Fibroblast of skin of right biceps (primary cell): ENCODE measurements around the gene SLC6A6.

Source experiments
- DNase-seq: peaks from one replicate; pipeline ENCODE4 v3.0.0-alpha.2; 2013

The SLC6A6 gene

DNA sequence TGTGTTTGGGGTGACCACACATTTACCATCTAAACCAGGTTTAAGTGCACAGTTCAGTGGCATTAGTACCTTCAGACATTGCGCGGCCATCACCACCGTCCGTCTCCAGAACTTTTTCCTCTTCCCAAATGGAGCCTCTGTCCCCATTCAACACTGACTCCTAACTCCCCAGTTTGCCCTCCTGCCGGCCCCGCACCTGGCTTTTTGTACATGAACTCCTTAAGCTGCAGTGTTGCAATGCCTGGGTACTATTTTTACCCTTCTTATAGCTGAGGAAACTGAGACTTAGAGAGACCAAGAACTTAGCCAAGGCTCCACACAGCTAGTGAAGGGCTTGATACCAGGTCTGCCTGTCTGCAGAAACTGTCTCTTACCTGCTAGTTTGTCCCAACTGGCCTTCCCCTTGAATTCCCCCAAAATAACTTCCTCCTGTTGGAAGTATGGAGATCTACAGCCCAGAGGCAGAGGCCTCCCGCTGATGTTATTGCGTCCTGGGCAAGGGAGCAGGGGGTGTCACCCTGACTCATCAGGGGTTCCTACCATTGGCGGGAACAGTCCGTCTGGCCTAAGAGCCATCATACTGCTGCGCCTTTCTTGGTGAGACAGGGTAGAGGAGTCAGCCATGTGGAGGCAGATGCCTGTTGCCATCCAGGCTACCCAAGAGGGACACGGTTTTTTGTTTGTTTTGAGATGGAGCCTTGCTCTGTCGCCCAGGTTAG is 72.1 kb downstream of the SLC6A6 start:
- no peak for DNase-seq

DNA sequence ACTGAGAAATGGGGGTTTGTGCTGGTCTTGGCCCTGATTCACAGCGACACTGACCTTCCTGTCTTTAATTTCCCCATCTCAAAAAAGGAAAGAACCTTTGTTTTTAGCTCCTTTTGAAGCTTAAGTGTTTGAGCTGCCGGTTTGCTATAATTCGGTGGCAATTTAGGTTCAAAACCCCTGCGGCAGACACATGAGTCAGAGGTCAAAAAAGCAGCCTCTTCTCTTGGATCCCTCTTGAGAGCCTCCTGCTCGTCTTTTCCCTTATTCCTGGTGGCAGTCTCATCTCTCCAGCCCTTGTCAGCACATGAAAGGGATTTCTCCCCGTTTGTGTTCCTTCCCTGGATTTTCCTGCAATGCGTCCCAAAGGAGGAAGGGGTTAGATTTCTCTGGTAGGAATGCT is 73.2 kb downstream of the SLC6A6 start:
- no peak for DNase-seq

DNA sequence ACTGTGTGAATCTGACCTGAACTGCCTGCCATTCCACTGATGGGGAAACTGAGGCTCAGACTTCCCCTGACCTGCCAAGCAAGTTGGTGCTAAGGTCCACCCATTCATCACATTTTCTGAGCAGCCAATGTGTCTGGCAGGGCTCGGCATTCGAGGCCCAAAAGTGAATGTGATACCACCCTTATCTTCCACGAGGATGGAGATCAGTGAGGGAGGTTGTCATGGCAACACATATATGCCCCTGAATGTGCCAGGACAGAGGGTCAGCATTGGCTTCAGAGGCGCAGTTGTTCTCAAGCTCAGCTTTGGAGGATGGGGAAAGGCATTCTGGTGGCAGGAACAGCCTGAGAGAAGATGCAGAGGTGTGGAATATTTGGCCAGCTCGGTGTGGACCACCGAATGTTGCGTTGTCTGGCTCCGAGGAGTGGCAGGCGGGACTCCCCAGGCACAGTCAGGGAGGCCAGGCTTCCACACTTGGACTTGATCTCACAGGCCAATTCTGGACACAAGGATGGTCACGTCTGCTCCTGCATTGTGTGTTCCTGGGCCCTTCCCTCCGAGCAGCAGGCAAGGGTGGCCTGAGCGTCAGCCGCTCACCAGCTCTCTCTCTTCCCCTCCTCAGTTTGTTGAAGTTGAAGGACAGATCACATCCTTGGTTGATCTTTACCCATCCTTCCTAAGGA is 74.3 kb downstream of the SLC6A6 start:
- DNase-seq, result no peak

DNA sequence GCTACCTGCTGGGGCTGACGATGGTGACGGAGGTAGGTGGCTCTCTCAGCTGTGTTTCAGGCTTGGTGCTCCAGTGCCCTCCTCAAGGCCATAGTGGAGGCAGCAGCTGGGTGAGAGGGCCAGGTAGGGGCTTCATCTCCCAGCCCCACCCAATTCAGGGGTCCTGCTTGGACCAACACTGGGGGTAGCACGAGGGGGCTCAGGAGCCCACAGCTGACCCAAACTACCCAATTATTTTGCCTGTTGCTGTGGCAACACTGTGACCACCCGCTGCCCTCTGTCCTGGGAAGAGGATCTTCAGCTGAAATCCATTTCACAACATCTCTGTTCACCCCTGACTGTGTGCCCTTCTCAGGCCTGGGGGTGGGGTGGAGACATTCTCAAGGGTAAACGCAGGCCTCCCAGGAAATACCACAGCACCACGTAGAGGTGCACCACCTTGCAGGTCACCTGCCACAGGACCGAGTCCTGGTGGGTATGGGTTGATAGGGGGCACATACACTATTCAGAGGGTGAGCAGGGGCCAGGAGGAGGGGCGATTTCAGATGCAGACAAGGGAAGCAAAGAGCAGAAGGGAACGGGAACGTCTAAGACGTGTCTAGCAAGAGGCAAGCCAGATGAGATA is 75.0 kb downstream of the SLC6A6 start:
- DNase-seq, result no peak

DNA sequence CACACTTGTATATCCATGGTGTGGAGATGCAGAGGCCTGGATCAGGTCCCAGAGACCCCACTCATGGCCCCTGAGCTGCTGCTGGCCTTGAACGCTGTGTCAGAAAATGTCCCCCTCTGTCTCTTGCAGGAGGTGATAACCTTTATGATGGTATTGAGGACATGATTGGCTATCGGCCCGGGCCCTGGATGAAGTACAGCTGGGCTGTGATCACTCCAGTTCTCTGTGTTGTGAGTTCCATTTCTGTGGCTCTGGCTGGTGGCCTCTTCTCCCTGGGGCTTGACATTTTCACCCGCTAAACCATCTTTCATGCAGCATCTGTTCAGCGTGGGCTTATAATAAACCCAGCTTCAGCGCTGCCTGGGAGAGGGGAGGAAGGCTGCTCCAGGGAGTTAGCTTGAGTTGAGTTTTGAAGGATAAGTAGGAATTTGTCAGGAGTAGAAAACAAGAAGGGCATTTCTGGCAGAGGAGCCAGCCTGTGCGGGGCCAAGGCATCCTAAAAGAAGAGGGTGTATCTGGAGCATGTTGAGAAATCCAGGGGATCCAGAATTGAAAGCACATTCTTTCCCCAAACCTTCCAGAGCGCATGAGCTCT is 76.6 kb downstream of the SLC6A6 start:
- no peak for DNase-seq

DNA sequence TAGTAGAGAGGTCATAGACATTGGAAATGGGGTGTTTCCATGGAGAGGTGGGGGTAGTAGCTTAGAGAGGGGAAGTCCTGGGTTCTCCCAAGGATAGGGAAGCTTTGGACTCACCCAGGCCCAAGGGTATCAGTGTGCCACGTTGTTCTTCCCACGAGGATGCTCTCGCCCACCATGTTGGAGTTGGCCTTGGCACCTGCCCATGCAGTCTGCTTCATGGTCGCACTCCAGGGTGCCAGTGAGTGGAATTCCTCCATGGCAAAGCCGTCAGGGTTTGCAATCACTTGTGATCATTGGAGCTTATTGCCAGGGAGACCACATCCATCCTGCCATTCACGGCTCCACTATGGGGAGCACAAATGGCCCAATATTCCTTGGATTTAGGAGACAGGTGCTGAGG is 77.2 kb downstream of the SLC6A6 start:
- DNase-seq, result no peak

DNA sequence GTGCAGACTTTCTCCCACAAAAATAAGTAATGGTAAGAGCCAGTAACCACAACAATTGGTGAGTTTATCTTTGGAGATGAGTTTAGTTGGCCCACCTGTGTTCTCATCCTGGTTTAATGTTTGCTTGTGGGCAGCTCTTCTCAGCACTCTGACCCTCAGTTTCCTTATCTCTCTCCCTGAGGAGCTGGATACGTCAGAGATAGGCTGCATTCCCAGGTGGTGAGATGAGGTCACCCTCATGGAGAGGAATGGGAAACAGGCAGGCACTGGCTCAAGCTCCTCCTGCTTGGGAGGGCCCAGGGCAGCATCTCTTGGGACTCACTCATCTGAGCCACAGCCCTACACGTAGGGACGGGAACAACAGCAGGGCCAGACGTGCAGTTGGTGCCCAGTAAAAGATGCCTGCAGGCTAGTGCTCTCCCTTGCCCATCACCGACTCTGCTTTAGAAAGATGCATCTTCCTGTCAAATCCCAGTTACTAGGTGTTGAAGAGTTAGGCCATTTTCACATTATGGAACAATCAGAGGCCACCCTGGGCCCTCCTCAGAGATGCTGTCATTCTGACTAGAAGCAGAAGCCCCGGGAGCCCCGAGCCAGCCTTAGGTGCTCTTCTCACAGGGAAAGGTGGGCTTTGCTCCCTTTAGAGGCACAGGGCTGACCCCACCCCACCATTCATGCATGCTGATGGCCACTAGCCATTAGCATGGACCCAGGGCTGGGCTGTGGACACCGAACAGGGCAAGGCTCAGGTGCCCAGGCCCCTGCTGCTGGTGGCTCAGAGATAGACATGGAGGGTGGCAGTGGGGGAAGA is 78.0 kb downstream of the SLC6A6 start:
- DNase-seq, result peak; percentile 49

DNA sequence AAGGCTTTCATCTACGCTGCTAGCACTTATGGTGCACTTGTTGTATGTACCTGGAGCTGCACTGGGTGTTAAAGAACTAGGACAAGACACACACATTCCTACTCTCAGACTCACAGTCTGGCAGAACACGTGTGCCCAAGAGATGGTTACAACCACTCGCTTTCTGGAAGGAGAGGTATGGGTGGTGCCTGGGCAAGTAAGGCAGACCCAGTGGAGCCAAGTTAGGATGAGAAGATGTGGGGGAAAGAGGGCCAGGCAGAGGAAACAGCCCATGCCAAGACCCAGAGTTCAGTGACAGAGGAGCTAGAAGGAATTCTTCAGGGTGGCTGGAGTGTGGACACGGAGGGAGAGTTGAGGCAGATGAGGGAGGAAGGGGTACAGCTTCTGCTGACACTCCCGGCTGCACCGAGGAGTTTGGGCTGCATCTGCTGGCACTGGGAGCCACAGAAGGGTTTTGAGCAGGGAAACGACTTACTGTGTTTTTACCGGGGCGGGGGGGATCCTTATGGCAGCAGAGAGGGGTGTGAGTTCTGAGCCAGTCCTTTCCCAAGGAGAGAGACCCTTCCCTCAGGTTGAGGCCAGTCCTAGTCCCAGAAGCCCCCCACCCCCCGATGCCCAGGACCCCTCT is 78.7 kb downstream of the SLC6A6 start:
- DNase-seq, result no peak

DNA sequence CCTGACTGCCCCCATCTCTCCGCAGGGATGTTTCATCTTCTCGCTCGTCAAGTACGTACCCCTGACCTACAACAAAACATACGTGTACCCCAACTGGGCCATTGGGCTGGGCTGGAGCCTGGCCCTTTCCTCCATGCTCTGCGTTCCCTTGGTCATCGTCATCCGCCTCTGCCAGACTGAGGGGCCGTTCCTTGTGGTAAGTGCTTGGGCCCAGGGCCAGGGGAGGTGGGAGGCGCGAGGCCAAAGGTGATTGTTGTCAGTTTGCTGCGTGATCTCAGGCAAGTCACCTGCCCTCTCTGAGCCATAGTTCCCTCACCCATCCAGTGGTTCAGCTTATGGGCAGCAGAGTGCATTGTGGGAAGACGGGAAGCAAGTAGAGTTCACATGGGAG is 79.2 kb downstream of the SLC6A6 start:
- DNase-seq, result no peak

DNA sequence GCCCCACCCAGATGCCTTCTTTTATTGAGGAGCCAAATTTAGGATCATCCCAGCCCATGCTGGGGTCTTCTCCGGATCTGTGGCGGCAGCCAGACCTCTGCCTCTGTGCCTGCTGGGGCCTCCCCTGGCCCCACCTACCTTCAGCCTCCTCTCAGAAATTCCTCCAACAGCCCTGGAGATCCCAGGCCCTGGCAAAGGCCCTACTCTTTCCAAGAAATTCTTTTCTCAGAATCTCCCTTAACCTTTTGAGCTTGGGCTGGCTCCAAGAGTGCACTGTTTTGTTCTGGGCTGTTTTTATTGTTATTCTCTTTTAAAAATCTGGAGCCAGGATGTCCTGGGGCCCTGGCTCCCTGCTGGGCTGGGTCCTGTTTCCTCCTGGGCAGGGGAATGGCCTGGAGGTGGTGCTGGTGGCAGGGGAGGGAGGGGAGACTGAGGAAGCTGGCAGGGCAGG is 79.9 kb downstream of the SLC6A6 start:
- no peak for DNase-seq

DNA sequence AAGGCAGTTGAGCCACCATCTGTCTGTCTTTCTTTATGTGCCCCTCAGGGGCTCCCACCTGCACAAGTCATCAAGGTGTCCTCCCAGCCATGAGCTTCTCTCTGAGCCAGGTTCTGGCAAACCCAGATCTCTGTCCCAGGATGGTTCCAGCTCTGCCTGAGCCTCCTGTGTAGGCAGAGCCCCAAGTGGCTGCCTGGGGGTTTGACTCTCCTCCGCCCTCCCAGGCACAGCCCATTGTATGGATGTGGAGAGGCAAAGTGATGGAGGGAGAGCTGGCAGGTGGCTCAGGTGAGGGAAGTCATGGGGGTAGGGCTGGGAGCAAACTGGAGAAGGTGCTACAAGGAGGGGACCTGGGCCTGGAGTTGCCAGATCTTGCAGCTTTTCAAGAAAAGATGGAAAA is 80.9 kb downstream of the SLC6A6 start:
- no peak for DNase-seq

DNA sequence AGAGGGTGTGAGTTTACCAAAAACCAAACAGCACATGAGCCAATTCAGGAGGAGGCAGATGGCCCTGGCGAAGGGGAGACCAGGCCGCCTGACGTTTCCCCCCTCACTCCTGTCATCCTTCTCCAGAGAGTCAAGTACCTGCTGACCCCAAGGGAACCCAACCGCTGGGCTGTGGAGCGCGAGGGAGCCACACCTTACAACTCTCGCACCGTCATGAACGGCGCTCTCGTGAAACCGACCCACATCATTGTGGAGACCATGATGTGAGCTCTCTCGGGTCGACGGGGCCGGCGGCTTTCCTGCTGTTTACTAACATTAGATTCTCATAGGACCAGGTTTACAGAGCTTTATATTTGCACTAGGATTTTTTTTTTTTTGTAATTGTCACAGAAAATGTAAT is 82.3 kb downstream of the SLC6A6 start:
- no peak for DNase-seq

DNA sequence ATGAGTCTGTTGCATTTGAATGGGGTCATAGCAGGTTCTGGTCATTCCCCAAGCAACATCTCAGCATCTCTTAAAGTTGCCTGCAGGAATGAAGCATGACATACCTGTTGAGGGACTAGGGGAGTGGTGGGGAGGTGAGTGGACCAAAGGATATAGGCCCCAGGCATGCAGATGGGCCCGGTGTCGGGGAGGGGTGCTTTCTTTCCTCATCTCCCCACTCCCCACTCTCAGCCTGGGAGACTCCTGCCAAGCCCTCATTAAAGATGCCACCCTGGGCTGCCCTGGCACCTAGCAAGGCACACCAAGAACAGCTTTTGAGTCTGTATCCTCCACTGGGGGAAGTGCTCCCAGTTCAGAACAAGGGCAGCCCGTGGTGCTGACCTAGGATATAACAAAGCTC is 83.6 kb downstream of the SLC6A6 start:
- DNase-seq, result no peak

DNA sequence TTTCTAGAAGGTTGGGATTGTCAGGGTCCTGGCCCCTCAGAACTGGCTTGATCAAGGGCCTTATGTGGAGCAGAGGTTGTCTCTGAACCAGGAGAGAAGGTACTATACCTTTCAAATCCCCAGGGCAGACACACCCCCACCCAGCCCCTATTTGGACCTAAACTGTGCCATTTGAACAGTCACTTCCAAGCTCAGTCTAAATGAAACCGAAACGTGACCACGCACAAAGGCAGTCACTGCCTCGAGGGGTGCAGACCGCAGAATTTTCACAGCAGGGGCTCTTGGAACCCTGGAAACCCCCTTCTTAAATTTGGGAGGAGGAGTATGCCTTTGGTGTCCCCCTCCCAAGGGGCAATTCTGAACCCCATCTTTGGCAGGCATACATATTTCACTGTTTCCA is 84.1 kb downstream of the SLC6A6 start:
- no peak for DNase-seq

DNA sequence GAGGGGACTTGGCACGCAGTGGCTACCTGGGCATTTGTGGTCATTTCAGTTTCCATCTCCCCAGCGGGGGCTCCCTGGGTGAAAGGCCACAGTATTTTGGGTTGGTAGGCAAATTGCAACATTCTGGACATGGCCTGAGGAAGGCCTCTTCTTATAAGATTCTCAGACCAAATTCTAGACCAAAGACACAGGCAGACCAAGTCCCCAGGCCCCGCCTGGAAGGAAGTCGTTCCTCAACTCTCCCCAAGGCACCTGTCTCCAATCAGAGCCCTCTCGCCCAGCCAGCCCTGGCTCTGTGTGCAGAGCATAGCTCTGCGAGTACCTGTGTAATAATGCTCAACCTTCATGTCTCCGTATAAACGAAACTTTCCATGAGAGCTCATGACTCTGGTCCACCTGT is 84.7 kb downstream of the SLC6A6 start:
- no peak for DNase-seq

DNA sequence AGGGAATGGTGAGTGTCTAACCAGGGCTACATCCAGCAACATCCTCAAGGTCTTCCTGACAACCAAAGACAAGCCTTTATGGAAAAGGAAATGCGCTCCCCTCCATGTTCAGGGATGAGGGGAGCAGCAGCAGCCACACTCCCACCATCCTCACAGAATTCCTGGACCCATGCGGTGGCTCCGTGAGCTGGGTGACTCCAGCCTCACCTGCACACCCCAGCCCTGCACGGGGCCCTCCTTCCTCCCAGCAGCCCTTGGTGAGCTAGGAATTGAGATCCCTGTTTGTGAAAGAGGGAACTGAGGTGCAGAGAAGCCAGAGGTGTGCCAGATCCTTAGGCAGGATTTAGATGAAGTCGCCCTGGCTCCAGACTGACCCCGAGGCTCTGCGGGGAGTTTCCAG is 85.4 kb downstream of the SLC6A6 start:
- DNase-seq, result no peak

DNA sequence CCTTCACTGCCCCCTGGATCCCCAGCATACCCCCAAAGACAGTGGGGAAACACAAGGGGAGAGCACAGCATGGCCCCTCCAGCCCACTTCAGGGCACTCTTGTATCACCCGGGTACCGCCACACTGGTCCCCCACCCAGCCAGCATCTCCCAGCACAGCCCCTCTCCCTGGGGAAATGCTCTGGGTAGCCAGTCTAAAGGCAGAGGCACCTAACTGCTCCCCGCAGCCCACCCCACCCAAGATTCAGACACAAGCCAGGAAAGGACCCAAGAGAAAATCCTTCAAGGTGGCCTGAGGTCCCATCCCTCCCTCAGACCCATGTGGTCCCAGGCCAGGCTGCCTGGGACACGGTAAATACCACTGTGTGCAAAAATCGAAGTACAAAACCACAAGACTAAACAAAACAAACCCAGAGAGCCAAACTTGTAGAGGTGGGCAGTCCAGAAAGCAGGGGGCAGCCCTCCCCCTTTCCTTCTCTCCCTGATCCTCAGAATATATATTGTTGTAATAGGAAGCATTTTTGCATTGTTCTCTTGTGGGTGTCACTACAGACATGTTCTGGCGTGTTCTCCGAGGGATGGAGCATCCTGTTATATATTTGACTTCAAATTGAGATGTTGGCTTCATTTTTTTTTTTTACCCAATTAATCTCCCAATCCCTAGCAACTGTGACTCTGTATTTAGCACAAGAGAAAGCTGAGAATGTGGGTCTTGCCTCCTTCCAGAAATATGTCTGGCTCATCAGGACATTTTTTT is 86.1 kb downstream of the SLC6A6 start:
- DNase-seq, result no peak

DNA sequence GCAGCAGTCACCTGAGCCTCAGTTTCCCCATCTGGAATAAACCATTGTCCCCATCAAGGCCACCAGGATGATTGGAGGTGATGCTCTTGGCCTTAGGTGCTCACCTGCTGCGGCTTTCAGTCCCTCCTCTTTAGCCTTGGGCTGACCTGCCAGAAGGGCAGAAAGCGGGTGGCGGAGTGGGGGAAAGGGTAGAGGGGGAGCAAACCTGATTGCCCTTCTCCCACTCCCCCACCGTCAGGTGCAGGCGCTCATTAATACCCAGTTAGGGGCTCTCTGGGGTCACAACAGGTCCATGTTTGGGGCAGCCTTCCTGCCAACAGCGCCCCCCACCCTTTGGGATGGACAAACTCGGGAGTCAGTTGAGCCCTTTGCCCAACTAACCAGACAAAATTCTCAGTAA is 87.2 kb downstream of the SLC6A6 start:
- no peak for DNase-seq

DNA sequence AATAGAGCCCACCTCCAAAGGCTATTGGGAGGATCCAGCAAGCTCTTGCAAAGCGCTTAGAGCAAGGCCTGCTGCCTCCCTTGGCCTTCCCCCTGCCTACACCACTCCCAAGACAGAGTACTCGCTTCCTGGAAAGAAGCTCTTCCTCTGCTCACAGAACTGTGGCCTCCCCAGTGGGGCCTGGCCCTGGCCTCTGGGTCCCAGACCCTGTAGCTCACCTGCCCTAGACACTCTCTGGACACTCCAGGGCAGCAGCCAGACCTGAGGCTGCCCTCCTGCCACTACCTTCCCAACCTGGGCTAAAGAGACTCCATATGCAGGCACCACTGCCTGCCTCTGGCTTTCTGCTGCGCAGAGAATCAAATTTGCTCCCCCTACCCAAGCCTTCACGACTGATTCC is 87.8 kb downstream of the SLC6A6 start:
- no peak for DNase-seq

DNA sequence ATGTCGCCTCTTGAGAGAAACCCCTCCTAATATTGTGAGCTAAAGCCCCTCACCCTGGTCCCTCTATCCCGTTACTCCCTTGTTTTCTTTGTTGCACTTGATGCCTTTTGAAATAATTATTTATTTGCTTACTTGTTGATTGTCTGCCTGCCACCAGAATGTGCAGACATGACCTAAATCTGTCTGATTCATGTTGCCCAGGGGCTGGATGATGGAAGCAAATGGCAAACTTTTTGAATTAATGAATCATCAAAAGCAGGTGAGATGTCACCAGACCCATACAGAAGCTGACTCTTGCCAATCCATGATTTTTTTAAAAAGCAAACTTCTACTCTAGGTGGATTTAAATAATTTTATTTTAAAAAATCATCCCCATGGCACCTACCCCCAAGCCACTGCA is 88.4 kb downstream of the SLC6A6 start:
- DNase-seq, result no peak

DNA sequence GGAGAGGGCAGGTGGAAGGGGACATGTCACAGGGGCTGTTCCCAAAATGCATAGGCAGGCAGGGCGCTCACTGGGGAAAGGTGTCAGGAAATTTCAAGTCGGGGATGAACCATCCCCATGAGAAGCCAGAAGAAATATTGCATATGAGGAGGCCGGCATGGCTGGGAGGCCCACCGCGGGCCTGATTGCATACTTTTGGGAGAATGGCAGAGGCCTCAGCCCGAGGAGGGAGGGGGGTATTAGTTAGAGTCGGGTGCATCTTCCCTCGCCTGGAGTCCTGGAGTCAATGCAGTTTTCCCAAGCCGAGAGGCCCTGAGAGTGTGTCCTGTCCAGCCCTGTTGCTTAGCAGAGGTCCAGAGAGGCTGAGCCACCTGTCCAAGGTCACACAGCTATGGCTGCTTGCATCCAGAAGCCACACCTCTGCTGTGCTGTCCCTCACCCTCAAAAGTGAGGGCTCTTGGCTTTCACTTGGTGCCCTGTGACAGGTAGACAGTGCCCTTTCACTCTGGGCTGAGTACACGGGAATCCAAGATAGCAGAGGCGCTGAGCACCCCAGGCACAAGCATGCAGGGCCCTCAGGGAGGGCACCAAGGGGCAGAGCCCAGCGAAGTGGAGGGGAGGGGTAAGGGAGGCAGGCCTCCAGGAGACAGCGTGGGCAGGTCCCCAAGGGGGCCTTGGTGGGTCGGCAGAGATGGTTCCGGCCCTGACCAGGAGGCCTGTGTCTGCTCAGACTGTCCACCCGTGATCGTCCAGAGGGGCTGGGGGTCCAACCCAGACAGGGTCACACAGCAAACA is 89.2 kb downstream of the SLC6A6 start:
- no peak for DNase-seq
